HepG2 (cell line): Measurements from ENCODE around the gene EEIG1. TPM values are rescaled to one million over a fixed set of nuclear protein-coding genes. Genes with fewer than 3 reads are reported as not detected.

Source experiments
- ATAC-seq: fragments of 200-7000 bp; cut with Tn5 transposase; 3 replicates; pipeline ENCODE4 v1.9.1; 2020; ENCODE audit warnings: mild to moderate bottlenecking, moderate library complexity
- BruUV-seq: library from RNA; stranded (reverse); fragments of 400-500 nt; replicated peaks from 2 replicates; lab custom pipeline; 2021; lab: Mats Ljungman, UMichigan
- CTCF ChIA-PET: fragments of 300-600 bp; formaldehyde crosslinking; extraction: SDS; loops from one replicate; lab custom pipeline; 2021; ENCODE audit warnings: low total read pairs, inconsistent platforms, low intra/inter-chr PET ratio; lab: Yijun Ruan, JAX
- POLR2A ChIA-PET: fragments of 350-600 bp; sonication (Branson Sonifier 250); formaldehyde crosslinking; loops from one replicate; lab custom pipeline; 2020; ENCODE audit warnings: antibody characterized with exemption, inconsistent platforms; lab: Yijun Ruan, JAX
- DNase-seq: peaks from one replicate; pipeline ENCODE4 v3.0.0-alpha.2; 2015; ENCODE audit warnings: low spot score
- FAIRE-seq: peaks from 3 replicates; lab custom pipeline; 2011; peaks lifted over from hg19 to GRCh38; lab: Jason Lieb, UNC
- H2AFZ ChIP-seq: one replicate; pipeline ENCODE4 v1.6.1; 2011; ENCODE audit warnings: low read length, inconsistent platforms
- H3K27ac ChIP-seq: fragments of 300-600 bp; 3 replicates; pipeline ENCODE4 v1.8.0; 2011; ENCODE audit warnings: mixed run types, mild to moderate bottlenecking, mixed read lengths, low read length, inconsistent platforms; ENCODE audit not compliant: insufficient read depth; ENCODE audit errors: extremely low read length
- H3K27me3 ChIP-seq, 2 experiments: fragments of 200-600 bp in 1 of 2; 2 replicates in 1 of 2; 3 replicates in 1 of 2; pipeline versions ENCODE4 v1.6.0 to v1.8.0; 2011; ENCODE audit warnings: low read length in 2 of 2, mild to moderate bottlenecking in 2 of 2, moderate library complexity in 2 of 2, inconsistent platforms in 1 of 2; ENCODE audit not compliant: insufficient read depth in 2 of 2, control insufficient read depth in 1 of 2
- H3K36me3 ChIP-seq, 2 experiments: fragments of 200-600 bp in 1 of 2; replicated peaks in 1 of 2; 2 replicates in 1 of 2; 3 replicates in 1 of 2; pipeline versions ENCODE4 v1.5.1 to v1.8.0; 2011; ENCODE audit warnings: low read length in 2 of 2, inconsistent platforms in 1 of 2; ENCODE audit not compliant: insufficient read depth in 2 of 2, control insufficient read depth in 1 of 2
- H3K4me1 ChIP-seq: 2 replicates; pipeline ENCODE4 v1.5.1; 2012; ENCODE audit warnings: low read length, inconsistent platforms; ENCODE audit not compliant: insufficient read depth
- H3K4me2 ChIP-seq: 2 replicates; pipeline ENCODE4 v1.6.0; 2011; ENCODE audit warnings: low read depth, low read length, inconsistent platforms
- H3K4me3 ChIP-seq, 3 experiments: fragments of 200-600 bp in 1 of 3; sonication (generic), shearing (Covaris generic) in 1 of 3; replicated peaks in 1 of 3; 2 replicates each; pipeline ENCODE4 v1.5.1; 2011 to 2016; ENCODE audit warnings: low read length in 3 of 3, inconsistent platforms in 2 of 3, low read depth in 2 of 3, mild to moderate bottlenecking in 2 of 3, control low read depth in 1 of 3, mixed read lengths in 1 of 3; ENCODE audit not compliant: insufficient read depth in 1 of 3
- H3K79me2 ChIP-seq: one replicate; pipeline ENCODE4 v1.6.1; 2011; ENCODE audit warnings: low read length, inconsistent platforms; ENCODE audit not compliant: insufficient read depth
- H3K9ac ChIP-seq: 2 replicates; pipeline ENCODE4 v1.6.0; 2011; ENCODE audit warnings: mild to moderate bottlenecking, low read depth, low read length, inconsistent platforms; ENCODE audit not compliant: insufficient read depth
- H3K9me3 ChIP-seq: 2 replicates; pipeline ENCODE4 v1.5.1; 2012; ENCODE audit warnings: mild to moderate bottlenecking, low read length
- H4K20me1 ChIP-seq: 2 replicates; pipeline ENCODE4 v1.6.0; 2011; ENCODE audit warnings: inconsistent platforms, mild to moderate bottlenecking, low read length, moderate library complexity; ENCODE audit not compliant: insufficient read depth
- CBX2 ChIP-seq, 2 experiments: fragments of 200-600 bp in 1 of 2; sonication (generic); formaldehyde crosslinking in 1 of 2; IDR thresholded peaks; 2 replicates each; pipeline versions ENCODE4 v1.7.0 to v1.8.1; 2018 to 2022; ENCODE audit warnings: low read depth in 2 of 2, low read length in 1 of 2, mild to moderate bottlenecking in 1 of 2, missing genetic modification reagents in 1 of 2
- CC2D1A ChIP-seq: sonication (generic); formaldehyde crosslinking; IDR thresholded peaks from 2 replicates; pipeline ENCODE4 v1.8.1; 2023; ENCODE audit warnings: mild to moderate bottlenecking, missing genetic modification reagents
- EHMT2 ChIP-seq: fragments of 200-600 bp; sonication (generic); IDR thresholded peaks from 2 replicates; pipeline ENCODE4 v1.7.0; 2017; ENCODE audit warnings: antibody characterized with exemption, low read depth, low read length, borderline replicate concordance
- HDAC2 ChIP-seq: sonication (generic); formaldehyde crosslinking; IDR thresholded peaks from 2 replicates; pipeline ENCODE4 v1.4.0; 2020; ENCODE audit warnings: missing genetic modification reagents
- MTA1 ChIP-seq: sonication (generic); formaldehyde crosslinking; IDR thresholded peaks from 2 replicates; pipeline ENCODE4 v1.4.0; 2020; ENCODE audit warnings: missing genetic modification reagents, mild to moderate bottlenecking, borderline replicate concordance
- NFE2L1 ChIP-seq: sonication (generic); formaldehyde crosslinking; IDR thresholded peaks from 2 replicates; pipeline ENCODE4 v1.4.0; 2020; ENCODE audit warnings: missing genetic modification reagents, mild to moderate bottlenecking, borderline replicate concordance
- PRPF4 ChIP-seq: fragments of 200-400 bp; formaldehyde crosslinking; IDR thresholded peaks from 2 replicates; pipeline ENCODE4 v1.6.1; 2016; ENCODE audit warnings: low read length, low read depth; ENCODE audit not compliant: poor library complexity, severe bottlenecking
- RBM22 ChIP-seq: fragments of 200-400 bp; formaldehyde crosslinking; optimal IDR thresholded peaks from 2 replicates; pipeline ENCODE3; 2017; ENCODE audit warnings: mild to moderate bottlenecking, low read length, moderate library complexity
- SMAD9 ChIP-seq: sonication (generic); formaldehyde crosslinking; IDR thresholded peaks from 2 replicates; pipeline ENCODE4 v1.5.1; 2020; ENCODE audit warnings: mild to moderate bottlenecking, missing genetic modification reagents
- SSRP1 ChIP-seq: IDR thresholded peaks from 2 replicates; pipeline ENCODE4 v1.6.1; 2016; ENCODE audit warnings: control low read depth
- TMF1 ChIP-seq: sonication (generic); formaldehyde crosslinking; IDR thresholded peaks from 2 replicates; pipeline ENCODE4 v1.8.1; 2022; ENCODE audit warnings: low read depth, missing genetic modification reagents
- U2AF1 ChIP-seq: fragments of 200-400 bp; formaldehyde crosslinking; optimal IDR thresholded peaks from 2 replicates; pipeline ENCODE3; 2017; ENCODE audit warnings: mild to moderate bottlenecking, low read depth, low read length
- ZKSCAN1 ChIP-seq: fragments of 150-350 bp; IDR thresholded peaks from 2 replicates; pipeline ENCODE4 v1.6.1; 2014; ENCODE audit warnings: low read length
- ZNF30 ChIP-seq: sonication (generic); formaldehyde crosslinking; IDR thresholded peaks from 2 replicates; pipeline ENCODE4 v1.5.0; 2020; ENCODE audit warnings: mild to moderate bottlenecking, missing genetic modification reagents
- ZNF367 ChIP-seq: sonication (generic); formaldehyde crosslinking; IDR thresholded peaks from 2 replicates; pipeline ENCODE4 v1.4.0; 2020; ENCODE audit warnings: missing genetic modification reagents, borderline replicate concordance
- ZNF484 ChIP-seq: sonication (generic); formaldehyde crosslinking; IDR thresholded peaks from 2 replicates; pipeline ENCODE4 v1.5.1; 2020; ENCODE audit warnings: mild to moderate bottlenecking, low read depth, missing genetic modification reagents, borderline replicate concordance
- ZNF557 ChIP-seq: sonication (generic); formaldehyde crosslinking; IDR thresholded peaks from 2 replicates; pipeline ENCODE4 v1.4.0; 2020; ENCODE audit warnings: missing genetic modification reagents
- ZNF605 ChIP-seq: sonication (generic); formaldehyde crosslinking; IDR thresholded peaks from 2 replicates; pipeline ENCODE4 v1.8.0; 2022; ENCODE audit warnings: mild to moderate bottlenecking, missing genetic modification reagents
- ZSCAN29 ChIP-seq: sonication (generic); formaldehyde crosslinking; conservative IDR thresholded peaks from 2 replicates; pipeline ENCODE4 v1.4.0; 2020; ENCODE audit warnings: mild to moderate bottlenecking, missing genetic modification reagents
- WGBS: methylation state at CpG from one replicate; pipeline ENCODE4 v1.1.6; 2017; ENCODE audit warnings: low lambda C conversion rate; 5-methylcytosine and 5-hydroxymethylcytosine counted together
- in situ Hi-C: cut with HindIII; loops from 2 replicates; pipeline ENCODE4 v1.10.0; 2017; ENCODE audit warnings: low pct_unique_long_range_greater_than_20kb; ENCODE audit not compliant: extremely low pct_ligation_motif_present
- intact Hi-C: fragments of 100-400 bp; cut with micrococcal nuclease; formaldehyde crosslinking; loops from one replicate; pipeline ENCODE4 v1.10.0; 2022; ENCODE audit not compliant: unreplicated experiment
- polyA plus RNA-seq, 8 experiments: library from polyadenylated mRNA; depleted of rRNA in 3 of 8; stranded (reverse) in 7 of 8; unstranded in 1 of 8; fragments of >200 nt; fragmentation: Illumina TruSeq in 4 of 8; extraction: Trizol in 4 of 8; gene quantifications; 2 replicates each; pipeline versions ENCODE4 v1.2.1 to v1.2.3, GENCODE V29; 2011 to 2016; ENCODE audit warnings: low read depth in 4 of 8, missing spikeins in 1 of 8, mixed read lengths in 1 of 8; ENCODE audit not compliant: insufficient read depth in 1 of 8
- total RNA-seq, 5 experiments: library from RNA; depleted of rRNA; stranded (reverse); fragments of >200 nt; fragmentation: Illumina TruSeq; extraction: Trizol; gene quantifications; 2 replicates each; pipeline ENCODE4 v1.2.3, GENCODE V29; 2016; ENCODE audit warnings: low read depth in 1 of 5
- TF ChIP-seq, protein P1 (sequence below): IDR thresholded peaks from 2 replicates; pipeline ENCODE4 v1.6.1; 2016; ENCODE audit warnings: low read depth, control low read depth
- TF ChIP-seq, protein P2 (sequence below): sonication (generic); formaldehyde crosslinking; IDR thresholded peaks from 2 replicates; pipeline ENCODE4 v1.4.0; 2020; ENCODE audit warnings: missing genetic modification reagents

The EEIG1 gene
- total and polyA plus RNA-seq, 2 of the 13 experiments (the other 11 are each of a cell fraction or from before 2014, with no cell fraction given) = 16.6 to 25.2 TPM

DNA sequence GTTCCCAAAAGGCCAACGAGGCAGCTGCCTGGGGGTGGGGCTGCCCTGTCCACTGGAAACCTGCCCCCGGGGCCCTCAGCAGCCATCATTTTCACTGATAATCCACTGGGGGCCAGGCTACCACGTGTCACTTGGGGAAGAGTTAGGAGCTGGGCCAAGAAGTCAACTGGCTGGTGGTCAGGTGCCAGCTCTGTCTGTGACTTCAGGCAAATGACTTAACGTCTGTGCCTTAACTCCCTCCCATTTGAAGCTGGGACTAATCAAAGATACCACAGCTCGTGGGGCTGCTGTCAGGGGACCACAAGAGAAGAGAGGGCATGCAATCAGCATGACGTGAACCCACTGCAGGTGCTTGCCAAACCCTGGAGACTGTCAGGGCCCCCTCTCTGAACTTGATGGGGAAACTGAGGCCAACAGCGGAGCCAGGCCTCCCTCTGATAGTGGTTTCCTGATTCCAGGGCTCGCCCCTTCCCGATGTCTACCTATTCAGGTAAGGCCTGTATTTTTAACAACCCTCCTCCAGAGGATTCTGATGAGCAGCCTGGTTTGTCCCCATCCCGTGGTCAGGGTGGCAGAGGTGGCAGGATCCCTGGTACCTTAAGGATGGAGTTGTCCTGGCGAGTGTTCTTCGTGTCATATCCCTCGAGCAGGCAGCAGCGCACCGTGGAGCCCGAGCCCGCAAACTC, 30.8 kb downstream of the EEIG1 start:
- FAIRE-seq (no peak), DNase-seq (peak; percentile 10), ATAC-seq (no peak)
- 48% methylated on average over 9 of the region's 17 CpGs for WGBS
- Histone ChIP-seq H3K4me2 (peak overlapping the region; percentile 95), H3K4me1 (peaks cover 94% of the 10 kb centered on the region), H3K27ac (peak overlapping the region; percentile 96), H3K9ac (peak overlapping the region; percentile 82), H4K20me1 (no peaks in the 10 kb centered on the region; the same call in 1 of the 2 replicates), H3K9me3 (no peaks in the 10 kb centered on the region), H3K79me2 (peaks cover 71% of the 10 kb centered on the region), H3K4me3 (peak overlapping the region; percentile 54 to 74 (median 57)), H3K27me3 (no peaks in the 10 kb centered on the region; a peak in 1 of 5 replicates), H3K36me3 (peaks cover 10 to 25% of the 10 kb centered on the region in 2 experiments; a peak in 4 of 5 replicates), H2AFZ (no peak overlapping the region)
- intact Hi-C loops (loop anchor here (10.0 kb wide), 1 partner anchor 165 kb away; no protein-coding TSS in a partner anchor), in situ Hi-C loops (no loop called here)
- POLR2A ChIA-PET = interaction anchor here (0.6 to 3.1 kb wide), 18 partner anchors 11 to 155 kb away, joined by 3 to 13 read pairs (median 4); partner anchors contain the start of gene NAIF1
- CTCF ChIA-PET = no interaction called here
- TSS peak; percentile 68 for BruUV-seq
- no peak for TF ChIP-seq CC2D1A
- TF ChIP-seq, protein P1, sequence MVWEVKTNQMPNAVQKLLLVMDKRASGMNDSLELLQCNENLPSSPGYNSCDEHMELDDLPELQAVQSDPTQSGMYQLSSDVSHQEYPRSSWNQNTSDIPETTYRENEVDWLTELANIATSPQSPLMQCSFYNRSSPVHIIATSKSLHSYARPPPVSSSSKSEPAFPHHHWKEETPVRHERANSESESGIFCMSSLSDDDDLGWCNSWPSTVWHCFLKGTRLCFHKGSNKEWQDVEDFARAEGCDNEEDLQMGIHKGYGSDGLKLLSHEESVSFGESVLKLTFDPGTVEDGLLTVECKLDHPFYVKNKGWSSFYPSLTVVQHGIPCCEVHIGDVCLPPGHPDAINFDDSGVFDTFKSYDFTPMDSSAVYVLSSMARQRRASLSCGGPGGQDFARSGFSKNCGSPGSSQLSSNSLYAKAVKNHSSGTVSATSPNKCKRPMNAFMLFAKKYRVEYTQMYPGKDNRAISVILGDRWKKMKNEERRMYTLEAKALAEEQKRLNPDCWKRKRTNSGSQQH (CRISPR knock-in tag) = no peak
- TF ChIP-seq HDAC2 (CRISPR knock-in tag) = no peak
- TF ChIP-seq TMF1 (CRISPR knock-in tag) = 0 out of 2 replicates have a peak, but pooled peaks have one; percentile 34
- TF ChIP-seq PRPF4 = no peak
- peak; percentile 67; the same call in 1 of the 2 replicates for TF ChIP-seq ZNF484 (CRISPR knock-in tag)
- TF ChIP-seq NFE2L1 (CRISPR knock-in tag) = 0 out of 2 replicates have a peak, but pooled peaks have one; percentile 48
- TF ChIP-seq U2AF1 = no peak
- TF ChIP-seq RBM22 = no peak
- 0 out of 2 replicates have a peak, but pooled peaks have one; percentile 6 for TF ChIP-seq ZNF557
- TF ChIP-seq SMAD9 (CRISPR knock-in tag) = no peak
- TF ChIP-seq EHMT2 = no peak
- TF ChIP-seq ZKSCAN1 = no peak
- TF ChIP-seq ZSCAN29 (CRISPR knock-in tag) = no peak
- TF ChIP-seq ZNF30 (CRISPR knock-in tag) = no peak
- no peak for TF ChIP-seq CBX2 (IDR thresholded peaks at IDR 0.05; ENCODE audit: low read depth, low read length)
- no peak for TF ChIP-seq CBX2 (CRISPR knock-in tag; IDR thresholded peaks at IDR 0.05; ENCODE audit: low read depth)
- TF ChIP-seq, protein P2, sequence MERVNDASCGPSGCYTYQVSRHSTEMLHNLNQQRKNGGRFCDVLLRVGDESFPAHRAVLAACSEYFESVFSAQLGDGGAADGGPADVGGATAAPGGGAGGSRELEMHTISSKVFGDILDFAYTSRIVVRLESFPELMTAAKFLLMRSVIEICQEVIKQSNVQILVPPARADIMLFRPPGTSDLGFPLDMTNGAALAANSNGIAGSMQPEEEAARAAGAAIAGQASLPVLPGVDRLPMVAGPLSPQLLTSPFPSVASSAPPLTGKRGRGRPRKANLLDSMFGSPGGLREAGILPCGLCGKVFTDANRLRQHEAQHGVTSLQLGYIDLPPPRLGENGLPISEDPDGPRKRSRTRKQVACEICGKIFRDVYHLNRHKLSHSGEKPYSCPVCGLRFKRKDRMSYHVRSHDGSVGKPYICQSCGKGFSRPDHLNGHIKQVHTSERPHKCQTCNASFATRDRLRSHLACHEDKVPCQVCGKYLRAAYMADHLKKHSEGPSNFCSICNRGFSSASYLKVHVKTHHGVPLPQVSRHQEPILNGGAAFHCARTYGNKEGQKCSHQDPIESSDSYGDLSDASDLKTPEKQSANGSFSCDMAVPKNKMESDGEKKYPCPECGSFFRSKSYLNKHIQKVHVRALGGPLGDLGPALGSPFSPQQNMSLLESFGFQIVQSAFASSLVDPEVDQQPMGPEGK (CRISPR knock-in tag) = no peak
- no peak for TF ChIP-seq MTA1 (CRISPR knock-in tag)
- no peak for TF ChIP-seq ZNF367 (CRISPR knock-in tag)
- 0 out of 2 replicates have a peak, but pooled peaks have one; percentile 83 for TF ChIP-seq SSRP1 (CRISPR knock-in tag)
- peak; percentile 51; the same call in 1 of the 2 replicates for TF ChIP-seq ZNF605 (CRISPR knock-in tag)
